HEK293 (cell line): Measurements from ENCODE around the gene THRSP.
"Not testable (repeated sequence)": the region's sequence is repeated elsewhere in the genome, so short reads cannot be mapped to it uniquely, and the experiment has no call there.

Source experiments
- CTCF ChIA-PET: fragments of 350-600 bp; formaldehyde crosslinking; extraction: SDS; loops from one replicate; lab custom pipeline; 2021; ENCODE audit warnings: antibody characterized with exemption; lab: Yijun Ruan, JAX
- POLR2A ChIA-PET: fragments of 300-600 bp; formaldehyde crosslinking; extraction: SDS; loops from one replicate; lab custom pipeline; 2020; ENCODE audit warnings: antibody characterized with exemption, inconsistent platforms; lab: Yijun Ruan, JAX
- H3K27ac ChIP-seq: fragments of 200-500 bp; sonication (Bioruptor generic); 2 replicates; pipeline ENCODE4 v1.5.1; 2014; ENCODE audit warnings: low read depth, low read length, control low read depth, inconsistent platforms; ENCODE audit errors: extremely low read depth
- H3K36me3 ChIP-seq, 2 experiments: fragments of 200-500 bp in 1 of 2; sonication (Bioruptor generic) in 1 of 2; 1 replicate in 1 of 2; 2 replicates in 1 of 2; pipeline ENCODE4 v1.5.1; 2014 to 2017; ENCODE audit warnings: inconsistent platforms in 2 of 2, low read length in 2 of 2; ENCODE audit not compliant: control insufficient read depth in 2 of 2, insufficient read depth in 1 of 2
- H3K4me1 ChIP-seq: fragments of 200-500 bp; sonication (Bioruptor generic); 2 replicates; pipeline ENCODE4 v1.5.1; 2014; ENCODE audit warnings: mild to moderate bottlenecking, low read length, inconsistent platforms; ENCODE audit not compliant: control insufficient read depth, insufficient read depth
- H3K4me3 ChIP-seq: 2 replicates; pipeline ENCODE4 v1.5.1; 2011; ENCODE audit warnings: low read depth, mild to moderate bottlenecking, control low read depth, low read length, moderate library complexity
- H3K9me3 ChIP-seq: fragments of 200-500 bp; sonication (Bioruptor generic); 2 replicates; pipeline ENCODE4 v1.5.1; 2014; ENCODE audit warnings: low read depth, low read length, inconsistent platforms; ENCODE audit not compliant: control insufficient read depth, insufficient read depth
- HOXA7 ChIP-seq: sonication (generic); formaldehyde crosslinking; IDR thresholded peaks from 2 replicates; pipeline ENCODE4 v1.8.1; 2022; ENCODE audit warnings: missing genetic modification reagents, borderline replicate concordance
- REST ChIP-seq: fragments of 450-650 bp; formaldehyde crosslinking; IDR thresholded peaks from 2 replicates; pipeline ENCODE4 v1.5.1; 2016; ENCODE audit warnings: missing biosample characterization, missing genetic modification characterization
- SCRT1 ChIP-seq: fragments of 450-650 bp; formaldehyde crosslinking; IDR thresholded peaks from 2 replicates; pipeline ENCODE4 v1.5.1; 2016; ENCODE audit warnings: missing biosample characterization, missing genetic modification characterization, borderline replicate concordance
- SCRT2 ChIP-seq: fragments of 450-650 bp; formaldehyde crosslinking; IDR thresholded peaks from 2 replicates; pipeline ENCODE4 v1.5.1; 2016; ENCODE audit warnings: missing biosample characterization, missing genetic modification characterization
- YY2 ChIP-seq: fragments of 450-650 bp; formaldehyde crosslinking; IDR thresholded peaks from 2 replicates; pipeline ENCODE4 v1.5.1; 2016; ENCODE audit warnings: missing biosample characterization, missing genetic modification characterization
- ZBTB11 ChIP-seq: fragments of 450-650 bp; formaldehyde crosslinking; conservative IDR thresholded peaks from 2 replicates; pipeline ENCODE4 v1.5.1; 2016; ENCODE audit warnings: low read depth, missing biosample characterization, missing genetic modification characterization
- ZFHX2 ChIP-seq: fragments of 450-650 bp; formaldehyde crosslinking; conservative IDR thresholded peaks from 2 replicates; pipeline ENCODE4 v1.5.1; 2016; ENCODE audit warnings: missing biosample characterization, missing genetic modification characterization
- ZNF121 ChIP-seq: fragments of 450-650 bp; formaldehyde crosslinking; IDR thresholded peaks from 2 replicates; pipeline ENCODE4 v1.5.1; 2016; ENCODE audit warnings: missing biosample characterization, missing genetic modification characterization
- ZNF19 ChIP-seq: fragments of 450-650 bp; formaldehyde crosslinking; IDR thresholded peaks from 2 replicates; pipeline ENCODE4; 2016; ENCODE audit warnings: missing biosample characterization, missing genetic modification characterization, low read depth
- ZNF2 ChIP-seq: fragments of 450-650 bp; formaldehyde crosslinking; IDR thresholded peaks from 2 replicates; pipeline ENCODE4 v1.5.1; 2016; ENCODE audit warnings: missing biosample characterization, missing genetic modification characterization
- ZNF600 ChIP-seq: fragments of 450-650 bp; formaldehyde crosslinking; IDR thresholded peaks from 2 replicates; pipeline ENCODE4 v1.5.1; 2016; ENCODE audit warnings: missing biosample characterization, missing genetic modification characterization
- ZNF629 ChIP-seq: fragments of 450-650 bp; formaldehyde crosslinking; IDR thresholded peaks from 2 replicates; pipeline ENCODE4 v1.5.1; 2017; ENCODE audit warnings: missing biosample characterization, missing genetic modification characterization

Gene THRSP

GRCh38 chr11:78074756-78075155 is 11.1 kb downstream of the THRSP start (continued):
- TF ChIP-seq YY2 (no peak), ZNF600 (tag by site-specific recombination) (no peak)

- POLR2A ChIA-PET: interaction anchor here (0.6 to 1.8 kb wide), 2 partner anchors 11 to 82 kb away, joined by 8 to 10 read pairs; partner anchors contain the start of gene INTS4
- Histone ChIP-seq H3K9me3 (no peaks in the 10 kb centered on the region), H3K27ac (no peak overlapping the region)
- TF ChIP-seq ZBTB11 (tag by site-specific recombination) (no peak), ZNF121 (tag by site-specific recombination) (peak; percentile 57), ZNF2 (tag by site-specific recombination) (no peak), SCRT1 (tag by site-specific recombination) (peak; percentile 89), ZNF19 (tag by site-specific recombination) (no peak), HOXA7 (CRISPR knock-in tag) (no peak), ZNF629 (tag by site-specific recombination) (0 out of 2 replicates have a peak, but pooled peaks have one; percentile 23), REST (tag by site-specific recombination) (0 out of 2 replicates have a peak, but pooled peaks have one; percentile 25), ZFHX2 (no peak), SCRT2 (peak; percentile 82)
- TF ChIP-seq, all 188 proteins: peak for 5
- H3K4me3 ChIP-seq: no peak overlapping the region
- peaks cover 3% of the 10 kb centered on the region; the same call in 1 of the 2 replicates for H3K4me1 ChIP-seq
- H3K36me3 ChIP-seq: peaks cover 4 to 34% of the 10 kb centered on the region in 2 experiments; a peak in 2 of 3 replicates
- CTCF ChIA-PET: interaction anchor here (0.6 kb wide), 1 partner anchor 31 kb away, joined by 3 read pairs; no protein-coding TSS in a partner anchor
Measured at GRCh38 chr11:78076733-78077403, 13.2 kb downstream of the THRSP start.

- CTCF ChIA-PET: interaction anchor here (0.6 to 0.7 kb wide), 2 partner anchors 33 to 304 kb away, joined by 3 read pairs; no protein-coding TSS in a partner anchor
- POLR2A ChIA-PET: interaction anchor here (0.6 to 1.8 kb wide), 2 partner anchors 11 to 83 kb away, joined by 8 to 10 read pairs; partner anchors contain the start of gene INTS4
- H3K36me3 ChIP-seq: peaks cover 0 to 28% of the 10 kb centered on the region in 2 experiments; a peak in 1 of 3 replicates
- H3K4me3 ChIP-seq, H3K9me3 ChIP-seq, H3K27ac ChIP-seq, H3K4me1 ChIP-seq: not testable (repeated sequence)
- TF ChIP-seq REST (tag by site-specific recombination) (0 out of 2 replicates have a peak, but pooled peaks have one; percentile 1), ZNF121 (tag by site-specific recombination) (peak; percentile 77)
Measured at GRCh38 chr11:78077592-78077991, 13.9 kb downstream of the THRSP start.
